Lower leg skin (tissue), 3 donors: ENCODE data around the gene PMEPA1.

Experiments
- POLR2A ChIP-seq, 2 donors: fragments of 450-650 bp; IDR thresholded peaks; one replicate each; pipeline ENCODE4 v1.6.1; 2016 to 2017; ENCODE audit warnings: antibody characterized with exemption in 2 of 2, mild to moderate bottlenecking in 1 of 2, moderate library complexity in 1 of 2
- TF ChIP-seq, protein P1 (sequence below), 3 donors: fragments of 450-650 bp; IDR thresholded peaks; one replicate each; pipeline ENCODE4 v1.5.1; 2016; ENCODE audit warnings: antibody characterized with exemption in 3 of 3, mild to moderate bottlenecking in 3 of 3, moderate library complexity in 2 of 3

DNA sequence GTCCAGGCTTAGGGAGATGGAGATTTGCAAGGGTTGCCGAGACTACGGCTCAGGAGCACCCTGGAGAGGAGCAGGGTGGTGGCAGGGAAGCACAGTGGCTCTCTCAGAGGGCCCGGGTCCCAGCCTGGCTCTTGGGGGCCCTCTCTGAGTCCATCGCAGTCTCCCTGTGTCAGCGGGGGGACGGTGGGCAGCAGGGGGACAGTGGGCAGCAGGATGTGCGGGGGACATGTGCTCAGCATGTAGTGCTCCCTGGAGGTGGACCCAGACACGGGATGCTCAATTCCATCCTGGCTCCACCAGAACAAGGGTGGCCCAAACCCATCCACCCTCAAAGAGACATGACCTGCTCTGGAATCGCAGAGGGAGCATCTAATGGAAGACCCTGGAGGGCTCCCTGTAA lies 46.6 kb downstream of the PMEPA1 start:
- TF ChIP-seq, protein P1, sequence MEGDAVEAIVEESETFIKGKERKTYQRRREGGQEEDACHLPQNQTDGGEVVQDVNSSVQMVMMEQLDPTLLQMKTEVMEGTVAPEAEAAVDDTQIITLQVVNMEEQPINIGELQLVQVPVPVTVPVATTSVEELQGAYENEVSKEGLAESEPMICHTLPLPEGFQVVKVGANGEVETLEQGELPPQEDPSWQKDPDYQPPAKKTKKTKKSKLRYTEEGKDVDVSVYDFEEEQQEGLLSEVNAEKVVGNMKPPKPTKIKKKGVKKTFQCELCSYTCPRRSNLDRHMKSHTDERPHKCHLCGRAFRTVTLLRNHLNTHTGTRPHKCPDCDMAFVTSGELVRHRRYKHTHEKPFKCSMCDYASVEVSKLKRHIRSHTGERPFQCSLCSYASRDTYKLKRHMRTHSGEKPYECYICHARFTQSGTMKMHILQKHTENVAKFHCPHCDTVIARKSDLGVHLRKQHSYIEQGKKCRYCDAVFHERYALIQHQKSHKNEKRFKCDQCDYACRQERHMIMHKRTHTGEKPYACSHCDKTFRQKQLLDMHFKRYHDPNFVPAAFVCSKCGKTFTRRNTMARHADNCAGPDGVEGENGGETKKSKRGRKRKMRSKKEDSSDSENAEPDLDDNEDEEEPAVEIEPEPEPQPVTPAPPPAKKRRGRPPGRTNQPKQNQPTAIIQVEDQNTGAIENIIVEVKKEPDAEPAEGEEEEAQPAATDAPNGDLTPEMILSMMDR (IDR thresholded peaks at IDR 0.05) = no peak
- no peak for TF ChIP-seq POLR2A (IDR thresholded peaks at IDR 0.05)
